ENCODE results near the gene AP4B1. TPM values are rescaled to one million over a fixed set of nuclear protein-coding genes. Genes with fewer than 3 reads are reported as not detected.

AP4B1 gene
- total and polyA plus RNA-seq, 2 experiments from 2014 or later: 9.8 to 11.1 TPM

GRCh38 chr1:113901191-113901590 is 3.4 kb downstream of the AP4B1 start:
- H3K27me3 ChIP-seq: no peaks in the 10 kb centered on the region
- H3K36me3 ChIP-seq (replicated peaks; ENCODE audit: insufficient read depth, low read depth): no peaks in the 10 kb centered on the region
- H3K9me2 ChIP-seq (replicated peaks; ENCODE audit: insufficient read depth): no peaks in the 10 kb centered on the region
- no peaks in the 10 kb centered on the region for H3K9me3 ChIP-seq (ENCODE audit: low read depth)
- H3K79me2 ChIP-seq: peaks cover 14% of the 10 kb centered on the region
- H4K20me1 ChIP-seq (ENCODE audit: insufficient read depth, poor library complexity, severe bottlenecking): no peaks in the 10 kb centered on the region
- H3K4me2 ChIP-seq: no peak overlapping the region
- no peak overlapping the region for H3K27ac ChIP-seq
- WGBS (ENCODE audit: low lambda C conversion rate, missing lambda C conversion rate): 94% methylated on average over 3 of the region's 3 CpGs
- H3K4me3 ChIP-seq: no peak overlapping the region
- TF ChIP-seq CTCF (IDR thresholded peaks at IDR 0.05; ENCODE audit: poor library complexity) (no peak), EZH2 (IDR thresholded peaks at IDR 0.05; ENCODE audit: borderline replicate concordance) (no peak), EZH2phosphoT487 (IDR thresholded peaks at IDR 0.05; ENCODE audit: low read depth, severe bottlenecking, unreplicated experiment) (no peak)
- no peak overlapping the region for H2AFZ ChIP-seq
- DNase-seq (ENCODE audit: low spot score): no peak
- peaks cover 7% of the 10 kb centered on the region for H3K4me1 ChIP-seq (ENCODE audit: insufficient read depth)

GRCh38 chr1:113899111-113899510 is 5.5 kb downstream of the AP4B1 start:
- DNase-seq (ENCODE audit: low spot score): no peak

GRCh38 chr1:113898241-113898814 is 6.3 kb downstream of the AP4B1 start:
- Histone ChIP-seq H4K20me1 (ENCODE audit: insufficient read depth, poor library complexity, severe bottlenecking) (no peaks in the 10 kb centered on the region), H3K4me2 (no peak overlapping the region), H3K9me2 (replicated peaks; ENCODE audit: insufficient read depth) (no peaks in the 10 kb centered on the region), H3K4me3 (no peak overlapping the region), H3K79me2 (peaks cover 6% of the 10 kb centered on the region), H2AFZ (no peak overlapping the region), H3K27me3 (no peaks in the 10 kb centered on the region), H3K9me3 (ENCODE audit: low read depth) (no peaks in the 10 kb centered on the region), H3K27ac (no peak overlapping the region), H3K4me1 (ENCODE audit: insufficient read depth) (no peaks in the 10 kb centered on the region), H3K36me3 (replicated peaks; ENCODE audit: insufficient read depth, low read depth) (no peaks in the 10 kb centered on the region)
- WGBS (ENCODE audit: low lambda C conversion rate, missing lambda C conversion rate): 100% methylated on average over 1 of the region's 1 CpG
- DNase-seq (ENCODE audit: low spot score): no peak
- TF ChIP-seq EZH2 (IDR thresholded peaks at IDR 0.05; ENCODE audit: borderline replicate concordance) (no peak), CTCF (IDR thresholded peaks at IDR 0.05; ENCODE audit: poor library complexity) (no peak), EZH2phosphoT487 (IDR thresholded peaks at IDR 0.05; ENCODE audit: low read depth, severe bottlenecking, unreplicated experiment) (no peak)

More at GRCh38 chr1:113899111-113899510, 5.5 kb downstream of the AP4B1 start:
- H2AFZ ChIP-seq: no peak overlapping the region
- H3K4me1 ChIP-seq (ENCODE audit: insufficient read depth): peaks cover 7% of the 10 kb centered on the region
- H4K20me1 ChIP-seq (ENCODE audit: insufficient read depth, poor library complexity, severe bottlenecking): no peaks in the 10 kb centered on the region
- H3K9me2 ChIP-seq (replicated peaks; ENCODE audit: insufficient read depth): no peaks in the 10 kb centered on the region
- no peaks in the 10 kb centered on the region for H3K9me3 ChIP-seq (ENCODE audit: low read depth)
- no peaks in the 10 kb centered on the region for H3K36me3 ChIP-seq (replicated peaks; ENCODE audit: insufficient read depth, low read depth)
- H3K79me2 ChIP-seq: peaks cover 13% of the 10 kb centered on the region
- no peak for TF ChIP-seq EZH2 (IDR thresholded peaks at IDR 0.05; ENCODE audit: borderline replicate concordance)
- TF ChIP-seq EZH2phosphoT487 (IDR thresholded peaks at IDR 0.05; ENCODE audit: low read depth, severe bottlenecking, unreplicated experiment): no peak
- no peak for TF ChIP-seq CTCF (IDR thresholded peaks at IDR 0.05; ENCODE audit: poor library complexity)
- H3K4me3 ChIP-seq: no peak overlapping the region
- H3K4me2 ChIP-seq: no peak overlapping the region
- no peaks in the 10 kb centered on the region for H3K27me3 ChIP-seq
- no peak overlapping the region for H3K27ac ChIP-seq
